Kidney epithelial cell (primary cell): ENCODE results near the gene BCAS3. TPM values are rescaled to one million over a fixed set of nuclear protein-coding genes. Genes with fewer than 3 reads are reported as not detected.
A peak's percentile ranks its signal among the peaks of the same experiment; 100 is the strongest.

Source experiments
- DNase-seq: peaks from one replicate; pipeline ENCODE4 v3.0.0-alpha.2; 2010; ENCODE audit warnings: low read depth
- H3K27me3 ChIP-seq: 2 replicates; pipeline ENCODE4 v1.6.0; 2011; ENCODE audit warnings: low read length; ENCODE audit not compliant: control insufficient read depth, insufficient read depth
- H3K36me3 ChIP-seq: 2 replicates; pipeline ENCODE4 v1.5.1; 2011; ENCODE audit warnings: low read length; ENCODE audit not compliant: control insufficient read depth, insufficient read depth
- H3K4me3 ChIP-seq: 2 replicates; pipeline ENCODE4 v1.5.1; 2011; ENCODE audit warnings: low read depth, mild to moderate bottlenecking, control low read depth, low read length
- total RNA-seq: library from RNA; depleted of rRNA; stranded (reverse); fragments of >200 nt; gene quantifications from 2 replicates; pipeline ENCODE4 v1.2.3, GENCODE V29; 2015
- TF ChIP-seq, protein P1 (sequence below): IDR thresholded peaks from 2 replicates; pipeline ENCODE4 v1.5.1; 2011; ENCODE audit warnings: mild to moderate bottlenecking, moderate library complexity, low read length, control low read depth, inconsistent platforms; ENCODE audit not compliant: insufficient read depth, poor library complexity, severe bottlenecking

The BCAS3 gene
- total RNA-seq, 1 donor from 2014 or later, result 26.7 TPM

DNA sequence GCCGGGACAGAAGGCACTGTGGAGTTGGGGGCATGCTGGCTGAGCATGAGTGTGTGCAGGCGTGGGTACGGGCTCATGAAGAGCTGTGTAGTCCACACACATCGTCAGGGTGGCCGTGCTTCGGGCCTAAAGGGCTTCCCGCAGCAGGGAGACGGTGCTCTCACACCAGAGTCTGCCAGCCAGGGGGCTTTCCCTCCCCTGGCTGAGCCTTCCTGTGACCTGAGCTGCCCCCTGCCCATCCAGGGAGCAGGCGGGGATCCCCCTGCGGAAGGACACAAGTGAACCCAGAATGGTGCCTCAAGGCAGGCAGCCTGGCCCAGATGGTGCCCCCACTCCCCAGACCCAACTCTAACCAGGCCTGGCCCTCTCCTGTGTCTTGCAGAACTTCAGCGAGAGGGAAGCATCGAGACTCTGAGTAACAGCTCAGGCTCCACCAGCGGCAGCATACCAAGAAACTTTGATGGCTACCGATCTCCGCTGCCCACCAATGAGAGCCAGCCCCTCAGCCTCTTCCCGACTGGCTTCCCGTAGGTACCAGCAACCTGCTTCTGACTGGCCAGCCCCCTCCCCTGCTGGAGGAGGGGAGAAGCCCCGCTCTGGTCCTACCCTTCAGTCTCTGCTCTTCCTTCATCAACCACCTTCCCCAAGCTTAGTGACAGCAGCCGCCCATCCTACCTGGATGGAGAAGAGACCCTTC is 714.1 kb downstream of the BCAS3 start:
- TF ChIP-seq, protein P1, sequence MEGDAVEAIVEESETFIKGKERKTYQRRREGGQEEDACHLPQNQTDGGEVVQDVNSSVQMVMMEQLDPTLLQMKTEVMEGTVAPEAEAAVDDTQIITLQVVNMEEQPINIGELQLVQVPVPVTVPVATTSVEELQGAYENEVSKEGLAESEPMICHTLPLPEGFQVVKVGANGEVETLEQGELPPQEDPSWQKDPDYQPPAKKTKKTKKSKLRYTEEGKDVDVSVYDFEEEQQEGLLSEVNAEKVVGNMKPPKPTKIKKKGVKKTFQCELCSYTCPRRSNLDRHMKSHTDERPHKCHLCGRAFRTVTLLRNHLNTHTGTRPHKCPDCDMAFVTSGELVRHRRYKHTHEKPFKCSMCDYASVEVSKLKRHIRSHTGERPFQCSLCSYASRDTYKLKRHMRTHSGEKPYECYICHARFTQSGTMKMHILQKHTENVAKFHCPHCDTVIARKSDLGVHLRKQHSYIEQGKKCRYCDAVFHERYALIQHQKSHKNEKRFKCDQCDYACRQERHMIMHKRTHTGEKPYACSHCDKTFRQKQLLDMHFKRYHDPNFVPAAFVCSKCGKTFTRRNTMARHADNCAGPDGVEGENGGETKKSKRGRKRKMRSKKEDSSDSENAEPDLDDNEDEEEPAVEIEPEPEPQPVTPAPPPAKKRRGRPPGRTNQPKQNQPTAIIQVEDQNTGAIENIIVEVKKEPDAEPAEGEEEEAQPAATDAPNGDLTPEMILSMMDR, result no peak
- Histone ChIP-seq H3K27me3 (peaks cover 21% of the 10 kb centered on the region), H3K36me3 (no peaks in the 10 kb centered on the region), H3K4me3 (no peak overlapping the region)
- DNase-seq, result no peak

DNA sequence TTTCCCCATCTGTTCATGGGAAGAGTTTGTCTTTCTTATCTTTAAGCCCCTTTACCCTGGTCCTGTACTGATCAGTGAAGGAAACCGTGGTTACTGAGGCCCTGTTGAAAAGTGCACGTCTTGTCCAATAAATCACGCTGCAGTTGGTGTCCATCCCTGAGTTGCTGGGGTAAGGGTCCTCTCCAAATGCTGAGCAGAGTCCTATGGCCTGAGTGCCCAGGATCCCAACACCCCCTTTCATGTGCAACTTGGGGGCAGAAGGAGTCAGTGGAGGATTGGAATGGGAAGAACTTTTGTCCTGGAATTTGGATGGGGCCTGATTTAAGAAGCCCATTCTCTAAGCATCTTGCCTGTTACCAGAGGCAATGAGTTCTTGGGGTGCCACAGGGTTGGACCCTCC is 715.0 kb downstream of the BCAS3 start:
- Histone ChIP-seq H3K27me3 (peaks cover 30% of the 10 kb centered on the region), H3K36me3 (no peaks in the 10 kb centered on the region), H3K4me3 (no peak overlapping the region)
- TF ChIP-seq, protein P1, result no peak
- no peak for DNase-seq

DNA sequence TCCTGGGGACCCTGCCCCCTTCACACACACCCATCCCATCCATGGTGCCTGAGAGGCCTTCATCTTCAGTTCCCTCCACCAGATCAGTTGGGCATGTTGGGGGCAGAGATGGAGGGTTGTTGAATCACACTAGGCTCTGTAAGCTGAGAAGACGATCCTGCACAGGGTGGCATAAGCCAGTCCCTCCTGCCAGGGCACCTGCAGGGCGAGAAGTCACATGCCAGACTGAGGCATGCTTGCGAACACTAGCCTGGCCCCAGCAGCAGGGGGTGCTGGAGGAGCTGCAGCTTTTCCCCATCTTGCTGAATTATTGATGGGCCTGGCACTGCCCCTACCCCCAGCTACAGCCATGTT is 715.9 kb downstream of the BCAS3 start:
- TF ChIP-seq, protein P1, result peak; percentile 29
- Histone ChIP-seq H3K27me3 (peaks cover 39% of the 10 kb centered on the region), H3K36me3 (no peaks in the 10 kb centered on the region), H3K4me3 (no peak overlapping the region)
- no peak for DNase-seq

DNA sequence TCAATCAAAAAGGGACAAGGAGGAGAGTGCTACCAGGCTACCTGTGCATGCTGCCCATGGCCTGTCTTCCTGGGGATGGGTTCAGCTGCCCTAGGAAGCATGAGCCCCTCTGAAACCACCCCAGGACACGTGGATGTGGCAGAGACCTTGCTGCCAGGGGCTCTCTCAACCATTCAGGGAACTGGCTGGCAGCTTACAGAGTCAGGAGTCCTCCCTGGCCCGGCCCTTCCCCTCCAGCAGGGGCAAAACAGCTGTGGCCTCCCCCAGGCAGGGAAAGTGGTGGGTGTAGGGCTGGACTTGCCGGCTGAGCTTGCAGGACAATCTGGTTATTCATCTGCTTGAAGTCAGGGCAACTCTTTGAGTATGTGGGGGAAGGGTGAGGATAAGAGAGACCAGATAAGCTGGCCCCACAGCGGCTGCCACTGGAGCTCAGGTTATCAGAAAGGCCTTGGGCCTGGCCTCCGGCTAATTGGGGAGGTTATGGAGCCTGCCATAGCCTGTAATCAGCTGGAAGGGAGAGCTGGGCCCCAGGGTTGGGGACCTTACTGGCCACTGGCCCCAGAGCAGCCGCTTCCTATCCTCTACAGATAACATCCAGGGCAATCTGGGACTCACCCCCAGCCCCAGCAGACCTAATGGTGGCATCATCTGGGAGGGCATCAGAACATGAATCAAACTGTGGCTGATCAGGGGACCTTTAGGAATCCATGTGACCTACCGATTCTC is 716.4 kb downstream of the BCAS3 start:
- DNase-seq, result no peak
- Histone ChIP-seq H3K36me3 (no peaks in the 10 kb centered on the region), H3K4me3 (no peak overlapping the region), H3K27me3 (peaks cover 44% of the 10 kb centered on the region)
- TF ChIP-seq, protein P1, result no peak

DNA sequence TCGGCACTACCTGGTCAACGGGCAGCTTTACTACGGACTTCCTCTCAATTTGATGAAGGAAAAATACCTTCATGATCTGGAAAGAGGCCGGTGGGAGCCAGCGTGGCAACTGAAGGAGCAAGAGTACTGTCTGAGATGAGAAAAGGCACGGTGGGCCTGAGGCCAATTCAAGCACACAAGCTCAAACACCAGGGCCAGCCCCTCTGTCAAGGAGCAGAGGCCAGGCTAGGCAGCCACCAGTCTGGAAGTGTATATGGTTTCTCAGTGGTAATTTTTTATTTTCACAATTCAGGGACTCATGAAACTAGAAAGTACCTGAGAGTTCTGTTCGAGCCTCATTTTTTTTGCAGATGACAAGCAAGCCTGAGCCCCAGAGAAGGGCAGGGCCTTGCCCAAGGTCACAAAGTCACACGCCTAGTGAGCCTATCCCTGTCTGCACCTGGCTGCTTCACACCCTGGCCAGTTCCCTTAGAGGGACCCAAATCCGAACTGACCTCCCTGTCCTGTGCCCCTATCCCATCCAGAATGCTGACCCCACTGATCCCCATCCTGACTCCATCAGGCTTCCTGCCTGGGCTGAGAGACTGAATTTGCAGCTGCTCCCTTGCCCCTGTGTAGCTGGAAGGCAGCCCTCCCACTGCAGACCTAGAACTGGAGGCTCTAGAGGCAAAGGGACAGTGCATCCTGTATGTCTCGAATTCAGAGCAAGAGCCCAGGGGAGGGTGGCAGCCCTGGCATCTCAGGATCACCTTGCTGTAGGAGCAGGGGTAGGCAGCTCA is 717.2 kb downstream of the BCAS3 start:
- no peak for DNase-seq
- Histone ChIP-seq H3K4me3 (no peak overlapping the region), H3K27me3 (peaks cover 48% of the 10 kb centered on the region), H3K36me3 (no peaks in the 10 kb centered on the region)
- TF ChIP-seq, protein P1, result no peak
